ENCODE results near the gene CLMP. TPM values are rescaled to one million over a fixed set of nuclear protein-coding genes. Genes with fewer than 3 reads are reported as not detected.

Gene CLMP
- total and polyA plus RNA-seq, 2 donors (not counting 3 experiments of a cell fraction or from before 2014, with no cell fraction given), result 0.03 to 0.18 TPM

DNA sequence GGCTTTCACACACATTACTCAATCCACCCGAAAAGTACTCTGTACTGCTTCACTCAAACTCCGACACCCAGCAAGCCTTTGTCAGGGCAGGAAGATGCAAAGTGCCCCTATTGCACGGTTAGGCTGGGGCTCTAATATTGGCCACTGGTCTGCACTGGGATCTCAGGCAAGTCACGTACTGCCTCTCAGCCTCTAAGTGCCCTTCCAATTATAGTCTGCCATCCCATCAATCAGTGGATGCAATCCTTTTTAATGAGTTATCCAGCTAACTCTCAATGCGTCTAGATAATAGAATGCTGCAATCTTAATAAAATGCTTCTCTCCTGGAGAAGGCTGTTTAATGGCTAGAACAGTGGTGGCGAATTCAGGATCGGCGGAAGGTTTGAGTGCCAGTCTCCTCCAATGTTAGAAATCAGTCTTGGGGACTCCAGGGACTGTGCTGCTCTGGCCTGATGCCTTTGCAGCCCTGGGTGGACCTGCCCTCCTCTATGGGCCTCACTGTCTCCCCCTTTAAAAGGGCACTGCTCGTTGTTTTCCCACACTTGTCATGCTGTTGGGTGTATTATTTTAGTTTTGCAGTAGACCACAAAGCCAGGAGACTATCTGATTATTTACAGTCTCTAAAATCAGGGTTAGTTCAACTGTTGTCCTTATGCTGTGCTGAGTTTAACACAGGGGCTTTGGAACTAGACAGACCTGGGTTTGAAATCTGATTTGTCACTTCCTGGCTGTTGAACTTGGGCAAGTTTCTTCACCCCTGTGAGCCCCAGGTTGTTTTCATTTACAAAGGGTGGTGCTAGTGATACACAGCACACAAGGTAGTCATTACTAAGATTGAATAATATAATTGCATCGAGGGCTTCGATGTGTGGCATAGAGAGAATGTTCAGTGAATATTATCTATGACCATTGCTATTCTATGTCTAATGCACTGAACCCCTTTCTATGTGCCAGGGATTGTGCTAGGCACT, 36.7 kb downstream of the CLMP start:
- CTCF ChIA-PET, result no interaction called here
- POLR2A ChIA-PET, result no interaction called here
- Histone ChIP-seq H3K4me2 (ENCODE audit: insufficient read depth, low read length) (no peak overlapping the region), H4K20me1 (replicated peaks; ENCODE audit: control insufficient read depth, extremely low read depth, insufficient read depth, low read length) (no peaks in the 10 kb centered on the region), H2AFZ (ENCODE audit: low read depth, low read length) (no peak overlapping the region), H3K4me1 (ENCODE audit: control insufficient read depth, extremely low read depth, insufficient read depth, low read length) (no peaks in the 10 kb centered on the region), H3K36me3 (ENCODE audit: control insufficient read depth in 2 of 2, extremely low read depth in 1 of 2, insufficient read depth in 2 of 2, low read length in 2 of 2) (no peaks in the 10 kb centered on the region), H3K9me3 (replicated peaks; ENCODE audit: control insufficient read depth, insufficient read depth, low read length) (no peaks in the 10 kb centered on the region), H3K27me3 (ENCODE audit: control insufficient read depth in 2 of 2, insufficient read depth in 2 of 2, low read length in 2 of 2) (no peaks in the 10 kb centered on the region), H3K4me3 (replicated peaks in 1 of 3; ENCODE audit: insufficient read depth in 1 of 3, low read depth in 1 of 3, low read length in 3 of 3) (no peak overlapping the region), H3K27ac (ENCODE audit: insufficient read depth, low read depth, low read length) (no peak overlapping the region), H3K9ac (replicated peaks; ENCODE audit: extremely low read depth, insufficient read depth, low read length) (no peak overlapping the region), H3K9me1 (replicated peaks; ENCODE audit: control insufficient read depth, extremely low read depth, insufficient read depth, low read length) (no peaks in the 10 kb centered on the region), H3K79me2 (ENCODE audit: control insufficient read depth, insufficient read depth, low read length) (no peaks in the 10 kb centered on the region)
- DNase-seq (ENCODE audit: low read depth, low spot score), result no peak
- dilution Hi-C loops (cut with MboI; ENCODE audit: extremely low pct_ligation_motif_present, low sequenced_read_pairs) (no loop called here), intact Hi-C loops (cut with micrococcal nuclease) (no loop called here)
- FAIRE-seq, result no peak
- BruUV-seq (replicated peaks), result no TSS peak
- TF ChIP-seq EZH2 (IDR thresholded peaks at IDR 0.05; ENCODE audit: borderline replicate concordance, low read depth, low read length, severe bottlenecking) (no peak), GATA2 (IDR thresholded peaks at IDR 0.05; ENCODE audit: insufficient read depth, insufficient read length, low read depth, low read length) (no peak), MYC (IDR thresholded peaks at IDR 0.05; ENCODE audit: low read depth, low read length) (no peak), FOS (IDR thresholded peaks at IDR 0.05; ENCODE audit: borderline replicate concordance, insufficient read depth, low read length) (no peak), POLR2A (IDR thresholded peaks at IDR 0.05; ENCODE audit: low read depth, low read length) (no peak), MAX (IDR thresholded peaks at IDR 0.05; ENCODE audit: insufficient read depth, insufficient read length) (no peak), POLR2AphosphoS5 (IDR thresholded peaks at IDR 0.05; ENCODE audit: insufficient read depth, low read depth, low read length) (no peak), JUN (IDR thresholded peaks at IDR 0.05; ENCODE audit: borderline replicate concordance, insufficient read depth, insufficient read length, low read depth) (no peak)
- TF ChIP-seq, protein P1, sequence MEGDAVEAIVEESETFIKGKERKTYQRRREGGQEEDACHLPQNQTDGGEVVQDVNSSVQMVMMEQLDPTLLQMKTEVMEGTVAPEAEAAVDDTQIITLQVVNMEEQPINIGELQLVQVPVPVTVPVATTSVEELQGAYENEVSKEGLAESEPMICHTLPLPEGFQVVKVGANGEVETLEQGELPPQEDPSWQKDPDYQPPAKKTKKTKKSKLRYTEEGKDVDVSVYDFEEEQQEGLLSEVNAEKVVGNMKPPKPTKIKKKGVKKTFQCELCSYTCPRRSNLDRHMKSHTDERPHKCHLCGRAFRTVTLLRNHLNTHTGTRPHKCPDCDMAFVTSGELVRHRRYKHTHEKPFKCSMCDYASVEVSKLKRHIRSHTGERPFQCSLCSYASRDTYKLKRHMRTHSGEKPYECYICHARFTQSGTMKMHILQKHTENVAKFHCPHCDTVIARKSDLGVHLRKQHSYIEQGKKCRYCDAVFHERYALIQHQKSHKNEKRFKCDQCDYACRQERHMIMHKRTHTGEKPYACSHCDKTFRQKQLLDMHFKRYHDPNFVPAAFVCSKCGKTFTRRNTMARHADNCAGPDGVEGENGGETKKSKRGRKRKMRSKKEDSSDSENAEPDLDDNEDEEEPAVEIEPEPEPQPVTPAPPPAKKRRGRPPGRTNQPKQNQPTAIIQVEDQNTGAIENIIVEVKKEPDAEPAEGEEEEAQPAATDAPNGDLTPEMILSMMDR (IDR thresholded peaks at IDR 0.05; ENCODE audit: extremely low read depth in 1 of 2, insufficient read depth in 1 of 2, low read depth in 1 of 2, low read length in 2 of 2), result no peak
